ENCODE data around the gene KCNK7.

The KCNK7 gene

GRCh38 chr11:65619281-65619928 is 23.8 kb upstream of the KCNK7 start:
- no peaks in the 10 kb centered on the region for H3K9me3 Mint-ChIP-seq (ENCODE audit: low read depth)
- no peak overlapping the region for H3K4me3 Mint-ChIP-seq
- H3K36me3 Mint-ChIP-seq: peaks cover 5% of the 10 kb centered on the region
- peaks cover 19% of the 10 kb centered on the region for H3K4me1 Mint-ChIP-seq (ENCODE audit: low read depth)
- no peak overlapping the region for H3K27ac Mint-ChIP-seq
- H3K27me3 Mint-ChIP-seq: no peaks in the 10 kb centered on the region

GRCh38 chr11:65618763-65619162 is 23.2 kb upstream of the KCNK7 start:
- H3K36me3 Mint-ChIP-seq: peaks cover 5% of the 10 kb centered on the region
- no peak overlapping the region for H3K27ac Mint-ChIP-seq
- no peak overlapping the region for H3K4me3 Mint-ChIP-seq
- peaks cover 20% of the 10 kb centered on the region for H3K4me1 Mint-ChIP-seq (ENCODE audit: low read depth)
- no peaks in the 10 kb centered on the region for H3K27me3 Mint-ChIP-seq
- no peaks in the 10 kb centered on the region for H3K9me3 Mint-ChIP-seq (ENCODE audit: low read depth)

- Mint-ChIP-seq H3K4me1 (ENCODE audit: low read depth) (peaks cover 21% of the 10 kb centered on the region), H3K36me3 (peaks cover 5% of the 10 kb centered on the region), H3K27me3 (no peaks in the 10 kb centered on the region), H3K27ac (no peak overlapping the region), H3K4me3 (peak overlapping the region; percentile 98), H3K9me3 (ENCODE audit: low read depth) (no peaks in the 10 kb centered on the region)
These were observed 22.6 kb upstream of the KCNK7 start for GRCh38 chr11:65617990-65618751.

GRCh38 chr11:65617136-65617850 is 21.7 kb upstream of the KCNK7 start:
- Mint-ChIP-seq H3K9me3 (ENCODE audit: low read depth) (no peaks in the 10 kb centered on the region), H3K4me3 (peak overlapping the region; percentile 98), H3K27me3 (no peaks in the 10 kb centered on the region), H3K4me1 (ENCODE audit: low read depth) (peaks cover 29% of the 10 kb centered on the region), H3K36me3 (peaks cover 5% of the 10 kb centered on the region), H3K27ac (peak overlapping the region; percentile 89)

- Mint-ChIP-seq H3K4me1 (ENCODE audit: low read depth) (peaks cover 34% of the 10 kb centered on the region), H3K9me3 (ENCODE audit: low read depth) (no peaks in the 10 kb centered on the region), H3K27me3 (no peaks in the 10 kb centered on the region), H3K27ac (peak overlapping the region; percentile 89), H3K4me3 (peak overlapping the region; percentile 98), H3K36me3 (peaks cover 5% of the 10 kb centered on the region)
These were observed 21.0 kb upstream of the KCNK7 start for GRCh38 chr11:65616575-65617001.

GRCh38 chr11:65615950-65616574 is 20.5 kb upstream of the KCNK7 start:
- Mint-ChIP-seq H3K36me3 (peaks cover 5% of the 10 kb centered on the region), H3K9me3 (ENCODE audit: low read depth) (no peaks in the 10 kb centered on the region), H3K27me3 (no peaks in the 10 kb centered on the region), H3K4me1 (ENCODE audit: low read depth) (peaks cover 34% of the 10 kb centered on the region), H3K4me3 (peak overlapping the region; percentile 98), H3K27ac (peak overlapping the region; percentile 97)

- Mint-ChIP-seq H3K27me3 (no peaks in the 10 kb centered on the region), H3K4me1 (ENCODE audit: low read depth) (peaks cover 39% of the 10 kb centered on the region), H3K9me3 (ENCODE audit: low read depth) (no peaks in the 10 kb centered on the region), H3K27ac (peak within 1 kb of the TSS; percentile 97), H3K4me3 (peak within 1 kb of the TSS; percentile 98), H3K36me3 (peaks cover 5% of the 10 kb centered on the region)
These were observed 19.8 kb upstream of the KCNK7 start, which contains the start of gene PCNX3 for GRCh38 chr11:65615229-65615949. Gene PCNX3, plus strand, starts transcription at chr11:65615776. Its CDS starts 536 bp downstream, at chr11:65616312.

- Mint-ChIP-seq H3K36me3 (peaks cover 5% of the 10 kb centered on the region), H3K27ac (peak overlapping the region; percentile 28), H3K4me1 (ENCODE audit: low read depth) (peaks cover 46% of the 10 kb centered on the region), H3K9me3 (ENCODE audit: low read depth) (no peaks in the 10 kb centered on the region), H3K4me3 (peak overlapping the region; percentile 98), H3K27me3 (no peaks in the 10 kb centered on the region)
These were observed 17.7 kb upstream of the KCNK7 start for GRCh38 chr11:65613091-65613928.

- Mint-ChIP-seq H3K9me3 (ENCODE audit: low read depth) (no peaks in the 10 kb centered on the region), H3K27me3 (no peaks in the 10 kb centered on the region), H3K36me3 (peaks cover 5% of the 10 kb centered on the region), H3K4me3 (peak overlapping the region; percentile 98), H3K27ac (peak overlapping the region; percentile 90), H3K4me1 (ENCODE audit: low read depth) (peaks cover 46% of the 10 kb centered on the region)
These were observed 17.1 kb upstream of the KCNK7 start for GRCh38 chr11:65612691-65613090.

GRCh38 chr11:65611758-65612603 is 16.4 kb upstream of the KCNK7 start:
- Mint-ChIP-seq H3K27me3 (no peaks in the 10 kb centered on the region), H3K36me3 (peaks cover 5% of the 10 kb centered on the region), H3K4me1 (ENCODE audit: low read depth) (peaks cover 41% of the 10 kb centered on the region), H3K9me3 (ENCODE audit: low read depth) (no peaks in the 10 kb centered on the region), H3K4me3 (peak overlapping the region; percentile 98), H3K27ac (peak overlapping the region; percentile 90)

GRCh38 chr11:65611028-65611757 is 15.6 kb upstream of the KCNK7 start:
- H3K9me3 Mint-ChIP-seq (ENCODE audit: low read depth): no peaks in the 10 kb centered on the region
- peaks cover 34% of the 10 kb centered on the region for H3K4me1 Mint-ChIP-seq (ENCODE audit: low read depth)
- peak overlapping the region; percentile 84 for H3K27ac Mint-ChIP-seq
- no peaks in the 10 kb centered on the region for H3K36me3 Mint-ChIP-seq
- H3K27me3 Mint-ChIP-seq: no peaks in the 10 kb centered on the region
- peak overlapping the region; percentile 98 for H3K4me3 Mint-ChIP-seq

GRCh38 chr11:65610404-65610803 is 14.8 kb upstream of the KCNK7 start:
- peak overlapping the region; percentile 59 for H3K4me3 Mint-ChIP-seq
- no peaks in the 10 kb centered on the region for H3K9me3 Mint-ChIP-seq (ENCODE audit: low read depth)
- peaks cover 34% of the 10 kb centered on the region for H3K4me1 Mint-ChIP-seq (ENCODE audit: low read depth)
- H3K27me3 Mint-ChIP-seq: no peaks in the 10 kb centered on the region
- H3K36me3 Mint-ChIP-seq: no peaks in the 10 kb centered on the region
- H3K27ac Mint-ChIP-seq: peak overlapping the region; percentile 84

Data from activated naive CD8-positive, alpha-beta T cell (primary cell).